Mucosa of descending colon (tissue), 3 donors: ENCODE measurements around the gene VPS33A. TPM values are rescaled to one million over a fixed set of nuclear protein-coding genes. Genes with fewer than 3 reads are reported as not detected.

Source experiments
- ATAC-seq: fragments of 200-7000 bp; cut with Tn5 transposase; one replicate; pipeline ENCODE4 v1.9.1; 2020; ENCODE audit warnings: mild to moderate bottlenecking, moderate library complexity
- DNase-seq, 3 donors: peaks; one replicate each; pipeline ENCODE4 v3.0.0-alpha.2; 2020
- H3K36me3 ChIP-seq: fragments of 200-600 bp; one replicate; pipeline ENCODE4 v1.8.0; 2021; ENCODE audit warnings: low read depth, mild to moderate bottlenecking
- H3K4me1 ChIP-seq: fragments of 200-600 bp; one replicate; pipeline ENCODE4 v1.8.0; 2021; ENCODE audit warnings: low read depth, mild to moderate bottlenecking
- H3K4me3 ChIP-seq: fragments of 200-600 bp; one replicate; pipeline ENCODE4 v1.8.0; 2021; ENCODE audit warnings: mild to moderate bottlenecking
- H3K9me3 ChIP-seq: fragments of 200-600 bp; one replicate; pipeline ENCODE4 v1.8.0; 2021; ENCODE audit warnings: mild to moderate bottlenecking
- CTCF ChIP-seq: fragments of 200-600 bp; IDR thresholded peaks from one replicate; pipeline ENCODE4 v1.8.0; 2022; ENCODE audit warnings: antibody characterized with exemption, mild to moderate bottlenecking
- intact Hi-C, 2 donors: fragments of 100-400 bp; cut with DNase I in 1 of 2; cut with micrococcal nuclease in 1 of 2; formaldehyde crosslinking; loops; one replicate each; pipeline versions ENCODE4 v1.11.0 to v1.11.1; 2022; cut with DNase I, micrococcal nuclease
- total RNA-seq, 3 donors: library from RNA; stranded (reverse); fragmentation: NEBNext Ultra II Directional in 2 of 3; extraction: Animal tissue kit (Norgen Biotek cat#: 25700) in 2 of 3; gene quantifications; one replicate each; pipeline versions ENCODE4 v1.2.1 to v1.2.4, GENCODE V29; 2021 to 2023
- donor health status: DM: no; HTN: no; CAD: no; lungs with moderate emphysema.
- donor health status: DM: no; HTN: no; CAD: no.
- donor health status: DM: no; HTN: yes; CAD: no.

Gene VPS33A
- total RNA-seq, 3 donors from 2014 or later, result 19.5 to 22.8 (median 22.4) TPM

- H3K36me3 ChIP-seq, result peaks cover 5% of the 10 kb centered on the region
- no peak for TF ChIP-seq CTCF
- no peaks in the 10 kb centered on the region for H3K9me3 ChIP-seq
- peak overlapping the region; percentile 91 for H3K4me3 ChIP-seq
- no peak for ATAC-seq
- DNase-seq, result no peak
- intact Hi-C loops, result no loop called here
- peaks cover 16% of the 10 kb centered on the region for H3K4me1 ChIP-seq
Measured at GRCh38 chr12:122226366-122227125, 39.7 kb downstream of the VPS33A start.

- H3K4me1 ChIP-seq, result peaks cover 16% of the 10 kb centered on the region
- no peaks in the 10 kb centered on the region for H3K9me3 ChIP-seq
- intact Hi-C loops, result no loop called here
- ATAC-seq (peak; percentile 96), DNase-seq (peak; percentile 100)
- peak within 1 kb of the TSS; percentile 91 for H3K4me3 ChIP-seq
- TF ChIP-seq CTCF, result no peak
- H3K36me3 ChIP-seq, result peaks cover 5% of the 10 kb centered on the region
Measured at GRCh38 chr12:122225683-122226365, 40.5 kb downstream of the VPS33A start, which contains the start of gene DIABLO. DIABLO (minus strand) TSS chr12:122226052; CDS start chr12:122226014, 38 bp downstream.

GRCh38 chr12:122216445-122216844 lies 49.8 kb downstream of the VPS33A start:
- H3K36me3 ChIP-seq, result peaks cover 12% of the 10 kb centered on the region
- no peaks in the 10 kb centered on the region for H3K9me3 ChIP-seq
- DNase-seq (no peak), ATAC-seq (no peak)
- TF ChIP-seq CTCF, result no peak
- intact Hi-C loops, result no loop called here
- no peaks in the 10 kb centered on the region for H3K4me1 ChIP-seq
- no peak overlapping the region for H3K4me3 ChIP-seq

GRCh38 chr12:122215771-122216170 lies 50.5 kb downstream of the VPS33A start:
- intact Hi-C loops, result no loop called here
- TF ChIP-seq CTCF, result no peak
- Histone ChIP-seq H3K9me3 (no peaks in the 10 kb centered on the region), H3K4me1 (no peaks in the 10 kb centered on the region), H3K36me3 (peaks cover 12% of the 10 kb centered on the region), H3K4me3 (no peak overlapping the region)
- DNase-seq, result no peak
- no peak for ATAC-seq

- Histone ChIP-seq H3K9me3 (no peaks in the 10 kb centered on the region), H3K4me1 (no peaks in the 10 kb centered on the region), H3K36me3 (peaks cover under 1% of the 10 kb centered on the region), H3K4me3 (no peak overlapping the region)
- DNase-seq (no peak), ATAC-seq (no peak)
- TF ChIP-seq CTCF, result no peak
- intact Hi-C loops, result no loop called here
Measured at GRCh38 chr12:122208073-122208820, 58.0 kb downstream of the VPS33A start.
